Activated effector memory CD4-positive, alpha-beta T cell treated with Interleukin-2 at 50 U/mL for 16 hours (primary cell): ENCODE data around the gene TM9SF3.

Source experiments
- DNase-seq: peaks from one replicate; pipeline ENCODE4 v3.0.0-alpha.2; 2020

TM9SF3 gene

DNA sequence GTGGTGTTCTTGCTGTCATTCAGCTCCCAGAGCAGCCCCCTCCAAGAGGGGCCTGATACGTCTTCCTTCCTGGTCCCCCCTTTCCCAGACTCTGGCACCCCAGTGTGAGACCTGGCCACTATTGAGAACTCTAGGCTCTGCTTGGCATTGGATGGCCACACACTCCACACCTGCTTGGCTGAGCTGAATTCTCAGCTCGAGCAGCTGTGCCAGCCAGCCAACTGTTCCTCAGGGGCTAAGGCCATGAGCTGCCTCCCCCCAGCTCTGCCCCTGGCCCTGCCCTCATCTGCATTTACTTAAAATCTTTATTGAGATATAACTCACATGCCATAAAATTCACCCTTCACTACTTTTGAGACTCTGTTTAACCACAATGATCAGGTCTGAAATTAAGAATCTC is 79.8 kb downstream of the TM9SF3 start:
- no peak for DNase-seq

DNA sequence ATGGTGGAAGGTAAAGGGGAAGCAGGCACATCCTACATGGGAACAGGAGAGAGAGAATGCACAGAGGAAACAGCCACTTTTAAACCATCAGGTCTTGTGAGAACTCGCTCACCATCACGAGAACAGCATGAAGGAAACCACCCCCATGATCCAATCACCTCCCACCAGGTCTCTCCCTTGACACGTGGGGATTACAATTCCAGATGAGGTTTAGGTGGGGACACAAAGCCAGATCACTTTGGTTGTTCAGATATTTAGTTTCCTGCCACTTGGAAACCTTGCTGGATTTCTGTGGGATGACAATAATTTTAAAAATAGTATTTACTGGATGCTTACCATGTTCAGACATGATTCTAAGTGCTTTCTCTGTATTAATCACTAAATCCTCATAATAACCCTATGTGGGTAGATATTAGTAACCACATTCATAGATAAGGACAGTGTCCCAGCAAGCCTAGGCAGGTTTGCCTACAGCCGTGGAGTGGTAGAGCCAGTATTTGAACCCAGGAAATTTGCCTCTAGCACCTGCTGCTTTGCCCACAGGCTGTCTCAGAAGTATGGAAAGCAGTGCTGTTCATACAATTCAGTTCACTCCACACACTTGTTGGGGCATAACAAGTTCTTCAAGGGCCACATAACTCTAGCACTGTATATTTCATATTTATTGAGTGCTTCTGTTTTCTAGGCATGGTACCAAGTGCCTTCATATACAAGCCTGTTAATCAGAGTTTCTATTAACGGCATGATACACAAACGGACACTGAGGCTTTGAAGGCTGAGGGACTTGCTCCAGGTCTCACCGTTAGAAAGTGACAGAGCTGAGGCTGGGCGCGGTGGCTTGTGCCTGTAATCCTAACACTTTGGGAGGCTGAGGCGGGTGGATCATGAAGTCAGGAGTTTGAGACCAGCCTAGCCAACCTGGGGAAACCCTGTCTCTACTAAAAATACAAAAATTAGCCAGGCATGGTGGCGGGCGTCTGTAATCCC is 81.4 kb downstream of the TM9SF3 start:
- no peak for DNase-seq

DNA sequence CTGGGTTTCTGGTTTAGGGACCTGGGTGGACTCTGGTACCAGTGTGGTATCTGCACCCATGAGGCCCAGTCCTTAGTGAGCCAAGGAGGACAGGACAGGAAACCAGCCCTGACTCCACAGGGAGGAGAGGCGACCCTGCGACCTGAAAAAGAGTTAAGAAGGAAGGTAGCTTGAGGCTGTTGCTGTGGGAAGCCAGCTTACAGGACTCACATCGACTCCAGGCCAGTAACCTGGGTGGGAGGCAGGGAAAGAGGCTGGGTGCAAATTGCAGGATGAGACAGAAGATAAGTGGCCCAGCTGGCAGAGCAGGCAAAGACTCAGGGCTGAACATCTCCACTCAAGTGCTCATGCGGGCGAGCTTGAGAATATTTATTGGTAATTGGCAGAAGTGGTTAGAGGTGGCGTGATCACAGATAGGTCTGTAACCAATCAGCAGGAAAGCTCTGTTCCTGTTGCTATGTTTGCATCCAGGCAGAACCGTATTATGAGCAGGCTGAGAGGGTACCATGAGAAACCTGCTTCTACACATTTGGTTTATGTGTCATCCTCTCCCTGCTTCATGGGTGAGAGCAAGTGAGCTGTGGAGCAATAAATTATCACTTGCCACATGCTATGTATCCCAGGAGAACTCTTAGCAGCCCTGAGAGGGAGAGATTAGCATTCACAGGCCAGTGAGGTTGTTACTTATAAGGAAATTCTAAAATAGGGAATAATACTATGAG is 84.1 kb downstream of the TM9SF3 start:
- DNase-seq, result no peak

DNA sequence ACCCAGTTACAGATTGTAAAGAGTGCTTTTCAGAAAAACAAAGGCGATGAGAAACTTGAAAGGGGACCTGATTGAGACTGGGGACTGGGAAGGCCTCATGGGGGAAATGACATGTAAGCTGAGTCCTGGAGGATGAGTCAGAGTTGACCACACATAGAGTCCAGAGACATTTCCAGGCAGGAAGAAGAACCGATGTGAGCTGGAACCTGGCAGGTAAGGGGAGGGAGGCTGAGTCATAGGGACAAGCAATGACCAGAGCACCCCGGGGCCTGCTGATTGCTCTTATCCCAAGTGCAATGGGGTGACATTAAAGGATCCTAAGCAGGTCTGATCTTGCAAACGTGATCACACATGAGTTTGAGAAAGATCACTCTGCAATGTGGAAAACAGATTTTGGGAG is 84.8 kb downstream of the TM9SF3 start:
- DNase-seq, result no peak

DNA sequence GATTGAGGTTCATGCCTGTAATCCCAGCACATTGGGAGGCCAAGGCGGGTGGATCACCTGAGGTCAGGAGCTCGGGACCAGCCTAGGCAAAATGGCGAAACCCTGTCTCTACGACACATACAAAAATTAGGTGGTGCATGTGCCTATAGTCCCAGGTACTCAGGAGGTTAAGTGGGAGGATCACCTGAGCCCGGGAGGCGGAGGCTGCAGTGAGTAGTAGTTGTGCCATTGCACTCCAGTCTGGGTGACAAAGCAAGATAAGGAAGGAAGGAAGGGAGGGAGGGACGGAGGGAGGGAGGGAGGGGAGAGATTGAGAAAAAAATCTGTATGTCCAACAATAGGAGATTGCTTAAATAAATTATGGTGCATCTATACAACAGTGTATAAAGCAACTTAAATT is 86.3 kb downstream of the TM9SF3 start:
- DNase-seq, result no peak

DNA sequence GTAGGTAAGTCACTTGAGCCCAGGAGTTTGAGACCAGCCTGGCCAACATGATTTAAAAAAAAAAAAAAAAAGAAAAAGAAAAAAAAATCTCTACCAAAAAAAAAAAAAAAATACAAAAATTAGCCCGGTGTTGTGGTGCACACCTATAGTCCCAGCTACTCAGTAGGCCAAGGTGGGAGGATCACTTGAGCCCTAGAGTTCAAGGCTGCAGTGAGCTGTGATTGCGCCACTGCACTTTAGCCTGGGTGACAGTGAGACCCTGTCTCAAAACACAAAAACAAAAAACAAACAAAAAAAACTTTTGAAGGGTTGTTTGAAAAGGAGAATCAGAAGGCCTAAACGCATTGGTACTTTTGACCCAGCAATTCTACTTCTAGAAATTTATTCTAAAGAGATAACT is 86.8 kb downstream of the TM9SF3 start:
- DNase-seq, result no peak

DNA sequence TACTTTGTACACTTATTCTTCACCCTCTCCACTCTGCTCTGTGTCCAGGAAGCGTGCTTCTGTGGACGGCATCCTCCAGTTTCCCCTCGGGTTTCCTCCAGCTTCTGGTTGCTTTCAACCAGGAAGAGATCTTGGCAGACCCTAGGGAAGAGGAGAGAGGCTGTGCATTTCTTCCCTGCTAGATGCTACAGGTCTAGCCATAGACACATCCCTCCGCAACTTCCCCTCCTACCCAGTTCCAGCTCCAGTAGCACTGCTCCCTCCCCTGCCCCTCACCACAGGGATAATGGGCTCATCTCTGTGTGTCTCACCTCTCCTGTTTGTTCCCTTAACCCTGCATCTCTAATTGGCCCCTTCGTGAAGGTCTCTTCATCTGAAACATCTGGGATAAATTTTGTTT is 89.4 kb downstream of the TM9SF3 start:
- DNase-seq, result no peak

DNA sequence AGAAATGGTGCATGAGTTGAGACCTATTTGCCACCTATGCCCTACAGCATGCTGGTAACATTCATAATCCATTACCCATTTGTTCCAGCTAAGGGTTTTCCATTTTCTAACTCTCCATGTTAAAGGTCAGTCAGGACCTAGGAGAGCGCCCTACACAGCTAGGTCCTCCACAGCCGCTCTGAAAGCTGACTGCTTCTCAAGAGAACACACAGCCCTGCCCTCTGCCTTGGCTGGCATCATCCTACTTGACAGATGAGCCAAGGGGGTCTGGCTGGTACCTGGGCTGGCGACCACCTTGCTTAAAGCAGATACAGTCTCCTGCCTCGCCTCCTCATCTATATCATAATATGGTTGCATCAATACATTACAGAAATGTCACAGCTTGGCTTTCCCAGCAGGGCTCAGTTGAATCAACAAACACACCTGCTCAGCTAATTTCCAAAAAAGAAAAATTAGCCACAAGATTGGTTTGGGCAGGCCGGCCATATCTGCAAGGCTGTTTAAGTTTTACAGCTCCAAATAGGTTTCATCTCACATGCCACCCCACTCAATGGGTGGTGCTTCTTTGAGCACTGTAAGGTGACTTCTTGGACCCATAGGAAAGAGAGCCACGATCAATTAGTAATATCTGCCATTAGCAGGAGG is 90.4 kb downstream of the TM9SF3 start:
- no peak for DNase-seq

DNA sequence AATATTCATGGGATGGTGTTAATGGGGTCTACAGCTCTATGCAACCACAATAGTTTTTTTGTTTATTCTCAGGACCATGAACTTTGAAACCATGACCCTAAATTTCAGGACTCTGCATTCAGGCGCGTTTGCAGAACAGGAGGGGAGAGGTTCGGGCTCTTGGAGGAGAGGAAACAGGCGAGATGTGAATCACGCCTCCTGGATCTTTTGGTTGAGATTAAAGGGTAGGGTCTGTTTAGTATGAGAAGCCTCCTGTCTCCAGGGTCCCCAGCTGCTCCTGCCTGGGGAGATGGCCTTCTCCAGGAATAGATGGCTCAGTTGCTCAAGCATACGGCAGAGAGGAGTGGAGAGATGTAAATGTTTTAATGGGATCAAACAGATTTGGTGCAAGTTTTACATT is 91.3 kb downstream of the TM9SF3 start:
- DNase-seq, result no peak

DNA sequence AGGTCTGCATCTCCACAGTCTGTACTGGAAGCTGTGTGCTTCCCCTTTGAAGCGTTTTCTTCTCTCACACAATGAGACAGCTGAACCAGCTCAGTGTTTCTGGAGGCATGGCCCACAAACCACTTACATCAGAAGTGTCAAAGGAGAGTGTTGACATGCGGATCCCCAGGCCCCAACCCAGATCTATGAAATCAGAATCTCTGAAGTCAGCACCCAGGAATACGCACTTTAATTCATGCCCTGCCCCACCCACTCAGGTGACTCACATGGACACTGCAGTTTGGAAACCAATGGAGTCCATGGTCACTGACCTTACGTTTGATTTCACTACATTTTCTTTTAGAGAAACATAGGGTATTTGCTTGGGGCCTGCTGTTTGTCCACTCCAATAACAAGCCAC is 92.1 kb downstream of the TM9SF3 start:
- DNase-seq, result no peak

DNA sequence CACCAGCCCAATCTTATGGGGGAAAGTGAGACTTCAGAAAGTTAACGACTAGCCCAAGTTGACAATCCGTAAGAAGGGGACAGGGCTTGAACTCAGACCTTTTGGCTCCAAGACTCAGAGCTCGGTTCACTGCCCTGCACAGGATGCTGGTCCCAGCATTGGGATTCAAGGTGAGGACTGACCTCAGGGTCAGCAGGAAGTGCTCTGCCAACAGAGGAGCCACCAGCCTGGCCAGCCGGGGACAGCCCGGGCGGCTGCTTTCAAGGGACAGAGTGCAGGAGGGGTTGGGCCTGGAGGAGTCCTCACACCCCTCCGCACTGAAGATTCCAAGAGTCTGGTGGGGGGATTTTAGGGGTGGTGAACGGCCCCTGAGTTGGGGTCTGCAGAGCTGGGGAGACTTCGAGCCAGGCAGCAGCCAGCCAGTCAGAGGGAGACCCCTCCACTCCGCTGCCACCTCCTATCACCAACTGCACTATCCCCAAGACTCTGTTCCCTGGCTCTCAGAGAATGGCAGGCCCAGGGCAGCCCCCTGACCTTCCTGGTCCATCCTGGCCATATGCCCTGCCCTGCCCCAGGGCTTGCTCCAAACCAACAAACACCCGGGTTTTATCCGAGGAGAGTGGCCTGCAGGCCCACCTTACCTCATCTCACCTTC is 92.8 kb downstream of the TM9SF3 start:
- DNase-seq, result no peak

DNA sequence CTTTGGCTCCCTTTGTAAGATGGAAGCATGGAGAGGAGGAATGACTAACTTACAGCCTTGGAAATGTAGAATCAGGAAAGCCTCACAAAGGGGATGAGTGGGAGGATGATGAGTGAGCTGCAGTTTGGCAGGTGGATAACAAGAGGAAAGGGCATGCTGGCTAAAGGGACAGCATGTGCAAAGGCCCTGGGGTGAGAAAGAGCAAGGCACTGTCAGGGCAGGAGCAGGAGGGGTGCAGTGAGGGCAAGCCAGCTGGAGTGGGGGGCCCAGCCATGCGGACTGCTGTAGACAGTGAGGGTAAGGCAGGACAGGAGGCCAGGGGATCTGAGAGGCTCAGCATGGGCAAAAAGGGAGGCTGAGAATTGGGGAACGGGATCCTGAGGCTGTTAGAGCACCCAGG is 93.6 kb downstream of the TM9SF3 start:
- DNase-seq, result no peak

DNA sequence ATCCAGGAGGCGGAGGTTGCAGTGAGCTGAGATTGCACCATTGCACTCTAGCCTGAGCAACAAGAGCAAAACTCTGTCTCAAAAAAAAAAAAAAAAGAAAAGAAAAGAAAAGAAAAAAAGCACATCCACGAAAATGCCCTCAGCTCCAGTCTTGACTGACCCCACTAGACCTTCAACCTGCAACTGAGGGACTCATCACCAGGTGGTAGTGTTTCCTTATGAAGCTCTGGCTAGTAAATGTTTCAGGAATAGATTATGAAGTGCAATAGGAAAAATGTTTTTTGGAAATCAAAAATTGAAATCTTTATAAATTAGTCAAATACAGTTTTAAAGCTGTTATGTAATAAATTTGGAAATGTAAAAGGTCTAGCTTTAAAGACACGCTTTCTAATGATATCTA is 95.5 kb downstream of the TM9SF3 start:
- DNase-seq, result no peak

DNA sequence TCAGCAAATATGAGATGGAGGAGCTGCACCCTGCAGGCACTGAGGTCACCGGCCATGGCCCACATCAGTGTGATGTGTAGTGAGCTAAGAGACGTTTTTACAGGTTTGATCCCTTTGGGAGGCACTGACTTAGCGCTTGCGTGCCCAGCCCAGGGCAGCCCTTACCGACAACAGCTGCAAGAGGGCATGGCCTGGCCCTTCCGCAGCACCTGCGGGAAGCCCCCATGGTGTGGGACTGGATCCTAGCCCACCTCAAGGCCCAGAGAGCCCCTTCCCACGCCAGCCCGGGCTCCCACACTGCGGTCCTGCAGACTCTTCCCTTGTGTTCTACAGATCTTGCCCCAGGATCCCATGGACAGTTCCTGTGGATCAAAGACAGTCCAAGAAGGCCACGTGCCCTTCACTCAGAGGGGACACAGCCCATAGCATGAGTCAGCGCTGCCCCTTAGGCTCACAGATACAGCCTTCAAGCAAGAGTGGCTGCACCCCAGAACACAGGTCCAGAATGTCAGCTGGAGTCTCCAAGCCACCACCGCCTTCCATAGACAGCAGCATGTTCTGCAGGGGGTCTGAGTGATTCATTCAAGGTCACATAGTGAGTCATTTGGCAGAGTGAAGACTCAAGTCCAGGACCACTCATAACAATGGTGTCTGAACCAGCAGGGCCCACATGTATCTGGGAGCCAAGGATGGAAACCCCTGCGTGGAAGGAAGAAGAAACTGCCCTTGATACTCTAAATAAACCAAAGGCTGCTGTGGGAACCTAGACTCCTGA is 98.5 kb downstream of the TM9SF3 start:
- DNase-seq, result no peak

DNA sequence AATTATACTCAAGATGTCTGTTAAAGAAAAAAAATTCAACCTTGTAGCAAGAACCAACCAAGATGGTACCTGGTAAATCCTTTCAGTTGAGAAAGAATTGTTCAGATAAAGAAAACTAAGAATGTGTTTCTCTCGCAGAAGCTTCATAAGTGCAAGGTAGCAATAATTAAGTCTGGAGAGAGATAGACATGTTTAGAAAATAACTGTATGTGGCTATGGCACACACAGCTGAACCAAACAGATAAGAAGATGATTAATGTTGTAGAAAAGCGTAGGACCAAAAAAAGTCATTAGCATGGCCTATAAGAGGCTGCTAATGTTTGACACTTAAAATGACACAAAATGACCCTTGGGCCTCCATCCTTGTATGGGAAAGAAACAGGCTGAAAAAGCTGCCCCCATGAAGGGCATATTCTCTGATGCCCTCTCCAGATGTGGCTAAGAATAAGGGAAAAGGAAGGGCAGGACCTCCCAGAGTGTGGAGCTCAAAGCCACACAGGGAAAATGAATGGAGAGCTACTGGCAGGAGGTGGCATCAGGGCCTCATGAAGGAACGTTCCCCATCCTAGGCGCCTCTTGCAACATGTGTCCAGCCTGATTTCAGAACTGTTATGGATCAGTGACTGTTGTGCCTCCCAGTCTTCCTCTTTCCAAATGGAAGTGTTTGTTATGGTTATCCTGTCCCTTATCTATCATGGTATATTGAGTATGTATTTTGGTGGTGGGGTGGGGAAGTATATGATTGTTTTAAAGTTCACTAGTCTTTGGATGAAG is 103.8 kb downstream of the TM9SF3 start:
- no peak for DNase-seq

DNA sequence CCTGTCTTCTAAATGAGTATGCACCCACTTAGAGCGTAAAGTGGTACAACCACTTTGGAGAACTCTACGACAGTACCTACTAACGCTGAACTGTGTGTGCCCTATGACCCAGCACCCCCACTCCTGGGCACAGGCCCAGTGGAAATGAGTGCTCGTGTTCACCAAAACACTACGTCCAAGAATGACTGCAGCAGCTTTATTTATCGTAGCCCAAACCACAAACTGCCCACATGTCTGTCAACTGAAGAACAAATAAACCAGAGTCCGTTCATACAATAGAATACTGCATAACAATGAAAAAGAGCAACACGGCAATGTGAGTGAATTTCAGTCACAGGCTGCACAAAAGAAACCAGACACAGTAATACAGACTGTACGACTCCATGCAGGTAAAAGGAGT is 108.5 kb downstream of the TM9SF3 start:
- no peak for DNase-seq

DNA sequence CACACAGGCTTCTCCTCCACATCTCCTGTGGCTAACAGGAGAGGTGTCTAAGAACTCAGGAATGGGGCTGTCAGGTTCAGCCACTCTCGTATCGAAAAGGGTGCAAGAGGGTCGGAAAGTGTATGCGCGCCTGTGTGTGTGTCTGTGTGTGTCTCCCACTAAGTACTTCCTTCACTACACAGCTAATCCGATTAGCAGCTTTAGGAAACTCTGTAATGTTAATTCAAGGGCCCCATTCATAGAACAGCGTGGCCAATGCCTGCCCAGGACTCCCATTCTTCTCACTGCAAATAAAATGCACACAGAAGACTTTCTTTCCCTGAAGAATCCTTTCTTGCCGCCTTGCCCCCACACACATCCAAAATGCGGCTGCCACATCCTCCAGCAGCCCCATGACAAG is 112.9 kb downstream of the TM9SF3 start:
- no peak for DNase-seq

DNA sequence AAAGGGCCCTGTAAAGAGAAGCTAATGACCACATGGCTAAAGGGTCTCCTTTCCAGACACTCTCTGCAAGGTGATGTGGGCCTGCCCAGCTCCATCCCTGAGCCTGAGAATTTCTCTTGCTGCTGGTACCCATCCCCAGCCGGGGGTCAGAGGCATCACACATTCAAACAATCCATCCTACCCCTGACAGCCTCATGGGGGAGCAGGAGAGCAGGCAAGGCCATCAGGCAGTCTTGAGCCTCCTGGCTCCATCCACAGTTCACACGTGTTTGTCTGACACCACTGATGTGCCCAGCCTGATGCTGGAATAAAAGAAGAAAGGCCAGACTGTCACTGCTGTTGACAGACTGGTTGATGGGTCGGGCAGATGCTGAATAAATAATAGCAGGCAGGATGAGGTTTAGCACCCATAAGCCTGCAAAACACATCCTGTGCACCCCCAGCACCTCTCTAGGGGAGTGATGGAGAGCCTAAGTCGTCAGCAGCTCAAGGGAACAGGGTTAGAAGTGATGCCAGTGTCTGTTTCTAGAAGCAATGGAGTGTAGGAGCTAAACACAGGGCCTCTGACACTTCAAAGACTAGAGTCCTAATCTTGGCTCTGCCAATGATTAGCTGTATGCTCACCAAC is 116.6 kb downstream of the TM9SF3 start:
- DNase-seq, result no peak

DNA sequence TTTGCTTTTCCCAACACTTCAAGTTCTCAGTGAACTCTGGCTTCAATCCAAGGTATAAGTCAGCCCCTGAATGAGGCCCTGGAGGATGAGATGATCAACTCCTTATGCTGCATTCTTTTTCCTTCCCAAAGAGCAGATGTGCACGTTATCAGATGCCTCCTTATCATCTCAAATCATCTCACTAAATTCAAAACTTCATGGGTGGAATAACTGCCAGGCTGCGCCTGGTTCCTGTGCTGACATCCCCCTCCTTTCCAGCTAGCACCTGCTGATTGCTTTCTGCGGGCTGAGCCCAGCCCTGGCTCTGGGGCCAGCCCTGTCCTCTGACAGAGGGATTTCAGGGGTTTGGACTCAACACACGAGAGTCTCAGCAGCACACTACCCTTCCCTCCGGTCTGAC is 118.0 kb downstream of the TM9SF3 start:
- no peak for DNase-seq
